Dedifferentiated amniotic fluid mesenchymal stem cell (primary cell): ENCODE results near the gene ATG2B.
"Not testable (repeated sequence)": the region's sequence is repeated elsewhere in the genome, so short reads cannot be mapped to it uniquely, and the experiment has no call there.

Experiments
- DNase-seq: peaks from one replicate; pipeline ENCODE4 v3.0.0-alpha.2; 2016; ENCODE audit errors: extremely low spot score

Gene ATG2B

GRCh38 chr14:96380735-96381134, 17.6 kb upstream of the ATG2B start:
- DNase-seq = no peak

GRCh38 chr14:96376093-96376492, 13.0 kb upstream of the ATG2B start:
- DNase-seq = no peak

GRCh38 chr14:96373538-96373937, 10.4 kb upstream of the ATG2B start:
- no peak for DNase-seq

DNA sequence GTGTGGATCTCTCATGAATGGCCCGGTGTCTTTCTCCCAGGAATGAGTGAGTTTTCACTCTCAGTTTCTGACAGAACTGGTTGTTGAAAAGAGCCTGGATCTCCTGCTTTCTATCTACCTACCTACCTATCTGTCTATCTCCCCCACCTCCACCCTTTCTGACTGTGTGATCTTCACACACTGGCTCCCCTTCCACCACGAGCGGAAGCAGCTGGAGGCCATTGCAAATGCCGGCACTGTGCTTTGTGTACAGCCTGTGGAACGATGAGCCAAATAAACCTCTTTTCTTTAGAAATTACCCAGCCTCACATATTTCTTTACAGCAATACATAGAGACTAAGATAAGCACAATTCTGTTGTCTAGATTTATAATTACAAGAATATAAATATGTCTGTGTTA, 7.4 kb upstream of the ATG2B start:
- DNase-seq = no peak

GRCh38 chr14:96368534-96368933, 5.4 kb upstream of the ATG2B start:
- no peak for DNase-seq

GRCh38 chr14:96364962-96365361, 1.8 kb upstream of the ATG2B start:
- DNase-seq = no peak

DNA sequence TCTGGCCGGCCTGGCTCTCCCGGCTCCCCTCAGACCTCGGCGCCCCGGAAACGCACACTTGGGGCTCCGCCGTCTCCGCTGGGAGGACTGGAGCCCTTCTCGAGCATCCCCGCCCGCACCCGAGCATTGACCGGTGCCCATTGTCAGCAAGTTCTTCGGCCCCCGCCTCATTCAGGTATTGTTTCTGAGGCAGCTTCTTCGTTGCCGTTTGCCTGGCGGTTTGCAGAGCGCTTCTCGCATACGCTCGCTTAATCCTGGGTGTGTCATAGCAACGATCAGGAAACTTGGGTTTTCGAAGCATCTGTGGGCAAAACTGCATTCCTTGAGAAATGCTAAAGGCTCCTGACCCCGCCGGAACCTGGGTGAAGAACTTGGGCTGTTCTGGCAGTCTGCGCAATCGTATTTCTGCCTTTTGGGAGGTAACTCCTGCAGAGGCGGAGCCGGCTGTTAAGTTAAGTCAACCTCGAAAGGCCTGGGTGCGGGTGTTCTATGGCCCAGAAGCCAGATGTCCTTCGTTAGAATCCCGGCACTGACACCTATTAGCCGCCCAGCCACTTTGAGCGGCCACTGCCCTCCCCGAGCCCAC, 703 bp upstream of the ATG2B start:
- DNase-seq = peak; percentile 44

GRCh38 chr14:96362071-96362964, 823 bp downstream of the ATG2B start:
- peak; percentile 37 for DNase-seq

GRCh38 chr14:96359959-96360358, 3.2 kb downstream of the ATG2B start:
- DNase-seq = no peak

- DNase-seq = no peak
Measured at GRCh38 chr14:96357216-96357615, 5.9 kb downstream of the ATG2B start.

- DNase-seq = no peak
Measured at GRCh38 chr14:96354246-96354645, 8.9 kb downstream of the ATG2B start.

DNA sequence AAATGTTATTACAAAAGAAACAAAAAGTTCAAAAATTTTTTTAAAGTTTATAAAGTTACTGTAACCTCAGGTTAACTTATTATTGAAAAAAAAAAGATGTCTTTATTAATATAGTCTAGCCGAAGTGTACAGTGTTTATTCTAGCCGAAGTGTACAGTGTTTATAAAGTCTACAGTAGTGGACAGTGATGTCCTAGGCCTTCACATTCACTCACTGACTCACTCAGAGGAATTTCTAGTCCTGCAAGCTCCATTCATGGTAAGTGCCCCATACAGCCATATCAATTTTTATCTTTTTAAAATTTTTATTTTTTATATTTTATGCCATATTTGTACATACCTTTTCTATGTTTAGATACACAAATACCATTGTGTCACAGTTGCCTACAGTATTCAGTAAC, 10.4 kb downstream of the ATG2B start:
- no peak for DNase-seq

- DNase-seq = no peak
Measured at GRCh38 chr14:96351986-96352385, 11.2 kb downstream of the ATG2B start.

DNA sequence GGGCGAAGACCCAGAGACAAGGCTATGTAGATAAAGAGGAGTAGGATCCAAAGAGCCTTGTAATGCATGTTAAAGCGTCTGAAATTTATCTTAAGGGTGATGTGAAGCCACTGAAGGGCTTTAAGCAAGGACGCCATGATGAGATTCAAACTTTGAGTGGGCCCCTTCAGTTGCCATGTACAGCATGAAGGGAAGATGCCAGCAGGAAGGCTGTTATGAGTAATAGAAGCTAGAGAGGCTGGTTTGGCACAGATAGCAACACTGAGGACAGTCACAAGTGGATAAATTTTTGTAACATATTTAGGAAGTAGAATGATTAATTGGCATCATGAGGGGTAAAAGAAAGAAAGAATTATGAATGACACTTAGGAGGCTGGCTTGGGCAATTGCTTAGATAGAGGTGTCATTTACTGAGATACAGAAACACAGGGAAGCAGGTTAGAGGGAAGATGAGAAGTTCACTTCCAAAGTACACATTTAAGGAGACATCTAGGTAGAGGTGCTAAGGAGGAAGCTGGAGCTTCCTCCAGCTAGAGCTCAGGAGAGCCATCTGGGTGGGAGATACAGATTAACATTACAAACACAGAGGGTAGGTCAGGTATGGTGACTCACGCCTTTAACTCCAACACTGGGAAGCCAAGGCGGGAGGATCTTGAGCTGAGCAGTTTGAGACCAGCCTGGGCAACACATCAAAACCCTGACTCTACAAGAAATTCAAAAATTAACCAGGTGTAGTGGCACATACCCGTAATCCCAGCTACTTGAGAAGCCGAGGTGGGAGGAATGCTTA, 13.7 kb downstream of the ATG2B start:
- no peak for DNase-seq

- not testable (repeated sequence) for DNase-seq
Measured at GRCh38 chr14:96347957-96348356, 15.2 kb downstream of the ATG2B start.

GRCh38 chr14:96345669-96346068, 17.5 kb downstream of the ATG2B start:
- DNase-seq = no peak

DNA sequence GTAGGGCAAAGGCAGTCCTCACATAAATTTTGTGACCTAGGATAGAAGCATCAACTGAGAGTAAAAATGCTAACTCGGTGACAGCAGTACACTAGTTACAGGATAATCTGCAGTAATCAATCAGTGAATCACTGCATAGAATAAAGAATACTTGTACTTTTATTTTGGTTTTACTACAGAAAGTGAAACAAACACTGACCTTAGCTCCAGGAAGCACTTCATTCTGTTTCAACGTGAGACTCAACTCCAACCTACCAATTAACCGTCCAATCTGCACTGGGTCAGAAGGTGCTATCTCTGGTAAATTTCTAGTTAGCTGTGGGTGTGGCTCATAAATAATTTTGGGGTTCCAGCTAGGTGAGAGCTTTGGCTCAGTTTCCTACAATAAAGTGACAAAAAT, 21.8 kb downstream of the ATG2B start:
- DNase-seq = no peak

GRCh38 chr14:96338551-96338950, 24.6 kb downstream of the ATG2B start:
- DNase-seq = no peak

DNA sequence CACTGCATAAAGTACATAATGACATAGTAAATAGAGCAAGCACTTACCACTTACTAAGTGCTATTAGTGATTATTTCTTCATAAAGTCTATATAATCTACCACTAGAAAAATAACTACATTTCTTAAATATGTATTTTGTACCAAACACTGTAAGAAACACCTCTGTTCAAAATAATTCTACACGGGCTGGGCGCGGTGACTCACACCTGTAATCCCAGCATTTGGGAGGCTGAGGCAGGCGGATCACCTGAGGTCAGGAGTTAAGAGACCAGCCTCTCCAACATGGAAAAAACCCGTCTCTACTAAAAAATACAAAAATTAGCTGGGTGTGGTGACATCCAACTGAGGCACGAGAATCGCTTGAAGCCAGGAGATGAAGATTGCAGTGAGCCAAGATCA, 38.9 kb downstream of the ATG2B start:
- DNase-seq = no peak

- DNase-seq = no peak
Measured at GRCh38 chr14:96320605-96321004, 42.5 kb downstream of the ATG2B start.

DNA sequence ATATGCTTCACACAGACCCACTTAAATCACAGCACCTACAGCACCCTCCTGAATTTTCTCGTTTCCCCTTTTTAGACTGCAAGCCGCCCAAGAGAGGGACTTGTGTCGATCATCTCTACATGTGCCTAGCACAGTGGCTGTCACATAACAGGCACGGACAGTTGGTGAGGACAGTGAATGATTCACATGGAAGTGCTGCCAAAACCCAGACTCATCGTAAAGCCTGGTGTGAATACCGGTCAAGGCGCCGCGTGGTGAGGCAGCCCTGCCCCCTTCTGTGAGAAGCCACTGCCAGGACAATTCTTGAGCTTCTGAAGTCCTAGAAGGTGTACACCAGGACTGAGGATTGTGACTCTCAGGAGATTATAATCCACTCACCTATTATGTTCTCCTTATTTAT, 44.3 kb downstream of the ATG2B start:
- no peak for DNase-seq

DNA sequence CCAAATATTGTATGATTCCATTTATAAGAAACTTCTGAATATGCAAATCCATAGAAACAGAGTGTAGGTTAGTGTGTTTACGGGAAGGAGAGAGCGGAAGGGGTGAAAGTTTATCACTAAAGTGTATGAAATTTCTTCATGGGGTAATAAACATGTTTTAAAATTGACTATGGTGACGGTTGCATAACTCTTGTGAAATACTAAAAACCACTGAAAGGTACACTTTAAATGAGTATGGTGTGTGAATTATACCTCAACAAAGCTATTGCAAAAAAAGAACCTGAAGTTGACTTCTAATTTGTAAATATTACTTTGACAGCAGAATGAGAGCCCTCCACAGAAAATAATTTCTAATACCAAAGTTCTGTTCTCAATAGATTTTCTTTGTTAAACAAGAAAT, 47.1 kb downstream of the ATG2B start:
- DNase-seq = no peak

DNA sequence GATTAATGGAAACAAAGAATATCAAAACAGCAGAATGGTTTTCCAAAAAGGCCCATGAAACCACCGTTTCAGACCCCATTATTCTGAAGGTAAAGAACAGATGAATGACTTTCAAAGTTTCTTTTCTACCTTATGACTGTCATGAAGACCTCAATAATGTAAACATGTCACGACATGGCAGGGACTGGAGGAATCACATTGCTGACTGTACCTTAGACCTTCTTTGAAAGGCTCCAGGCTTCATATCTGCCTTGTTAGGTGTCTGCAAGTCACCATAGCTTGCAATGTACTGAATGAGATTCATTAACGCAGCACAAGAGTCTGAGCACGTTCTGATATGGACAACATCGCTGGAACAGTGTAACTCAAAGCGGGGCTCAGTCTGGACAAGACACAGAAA, 52.2 kb downstream of the ATG2B start:
- no peak for DNase-seq
